ENCODE data around the gene MAD2L2.

- TF ChIP-seq EZH2 (IDR thresholded peaks at IDR 0.05) (no peak), POLR2AphosphoS5 (IDR thresholded peaks at IDR 0.05; ENCODE audit: borderline replicate concordance, low read depth, low read length) (no peak), FOXP2 (optimal IDR thresholded peaks at IDR 0.05; ENCODE audit: control extremely low read depth, extremely low read length, insufficient read depth) (no peak)
Observed at GRCh38 chr1:11704194-11704529, 23.2 kb upstream of the MAD2L2 start.

Measured in SK-N-MC (cell line).